ENCODE results near the gene EIF4G3.
"Not testable (repeated sequence)": the region's sequence is repeated elsewhere in the genome, so short reads cannot be mapped to it uniquely, and the experiment has no call there.

EIF4G3 gene

DNA sequence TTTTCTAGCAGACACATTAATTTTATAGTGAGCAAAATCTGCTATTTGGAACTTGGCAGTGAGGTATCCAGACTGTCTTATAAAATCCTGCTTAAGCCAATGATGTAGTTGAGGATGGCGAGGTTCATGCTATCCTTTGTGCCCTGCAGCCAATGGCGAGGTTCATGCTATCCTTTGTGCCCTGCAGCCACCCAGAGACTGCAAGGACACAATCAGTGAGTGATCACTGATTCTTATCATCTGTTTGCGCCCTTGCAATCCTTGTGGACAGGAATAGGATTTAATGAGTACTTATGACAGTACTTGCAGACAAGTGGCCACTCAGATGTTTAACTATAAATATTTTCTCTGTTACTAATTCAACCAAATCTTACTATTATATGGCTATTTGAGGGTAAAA, 112.6 kb downstream of the EIF4G3 start:
- no peak for DNase-seq

DNA sequence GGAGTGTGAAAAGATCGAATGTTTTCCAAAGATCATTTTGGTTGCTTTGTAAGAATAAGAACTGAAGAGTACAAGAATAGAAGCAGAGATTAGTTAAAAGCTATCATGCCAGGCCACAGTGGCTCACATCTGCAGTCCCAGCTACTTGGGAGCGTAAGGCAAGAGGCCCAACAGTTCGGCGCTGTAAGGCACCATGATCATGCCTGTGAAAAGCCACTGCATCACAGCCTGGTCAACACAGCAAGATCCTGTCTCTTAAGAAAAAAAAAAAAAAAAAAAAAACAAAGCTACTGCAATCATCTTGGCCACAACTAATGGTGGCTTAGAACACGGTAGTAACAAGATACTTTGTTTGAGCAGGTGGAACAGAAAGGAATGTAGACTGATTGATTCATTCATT, 116.2 kb downstream of the EIF4G3 start:
- DNase-seq = no peak

DNA sequence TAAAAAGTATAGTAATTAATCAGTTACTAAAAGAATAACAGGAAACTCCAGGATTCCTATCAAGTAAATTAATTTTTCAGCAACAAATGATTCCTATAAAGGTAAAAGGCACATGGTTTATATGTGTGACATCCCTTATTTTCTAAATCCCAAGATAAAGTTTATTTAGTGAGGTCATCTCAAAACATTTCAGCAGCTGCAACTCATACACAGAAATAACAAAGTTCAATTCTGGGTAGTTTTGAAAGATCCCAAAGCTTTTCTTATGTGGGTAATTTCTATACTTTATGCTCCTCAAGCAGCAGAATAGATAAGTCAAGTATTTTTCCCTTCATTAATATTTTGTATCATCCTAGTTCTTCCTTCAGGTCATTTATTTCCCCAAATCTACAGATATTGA, 117.7 kb downstream of the EIF4G3 start:
- DNase-seq = no peak

DNA sequence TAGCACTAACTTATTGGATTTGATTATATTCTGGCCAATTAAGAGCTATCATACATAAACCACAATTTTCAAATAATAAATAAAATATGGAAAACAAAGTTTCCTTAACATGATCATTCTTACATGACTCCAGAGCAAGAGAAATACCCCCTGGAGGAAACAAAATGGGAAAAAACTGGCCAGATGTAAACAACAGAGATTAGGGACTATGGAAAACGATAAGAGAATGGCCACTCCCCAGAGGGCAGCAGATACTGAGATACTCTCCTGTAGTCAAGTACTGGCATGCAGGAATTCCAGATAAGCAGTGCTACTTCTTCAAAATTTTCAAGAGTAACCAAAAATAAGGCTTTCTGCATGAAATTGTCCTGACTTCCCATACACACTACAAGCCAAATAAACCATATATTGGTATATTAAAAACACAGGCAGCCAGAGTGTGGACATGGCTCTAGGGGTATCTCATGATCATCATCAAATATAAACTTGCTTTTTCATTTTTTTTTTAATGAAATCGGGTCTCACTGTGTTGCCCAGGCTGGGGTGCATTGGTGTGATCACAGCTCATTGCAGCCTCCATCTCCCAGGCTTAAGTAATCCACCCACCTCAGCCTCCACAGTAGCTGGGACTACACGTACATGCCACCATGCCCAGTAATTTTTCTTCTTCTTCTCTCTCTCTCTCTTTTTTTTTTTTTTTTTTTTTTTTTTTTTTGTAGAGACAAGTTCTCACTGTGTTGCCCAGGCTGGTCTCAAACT, 118.5 kb downstream of the EIF4G3 start:
- no peak for DNase-seq

DNA sequence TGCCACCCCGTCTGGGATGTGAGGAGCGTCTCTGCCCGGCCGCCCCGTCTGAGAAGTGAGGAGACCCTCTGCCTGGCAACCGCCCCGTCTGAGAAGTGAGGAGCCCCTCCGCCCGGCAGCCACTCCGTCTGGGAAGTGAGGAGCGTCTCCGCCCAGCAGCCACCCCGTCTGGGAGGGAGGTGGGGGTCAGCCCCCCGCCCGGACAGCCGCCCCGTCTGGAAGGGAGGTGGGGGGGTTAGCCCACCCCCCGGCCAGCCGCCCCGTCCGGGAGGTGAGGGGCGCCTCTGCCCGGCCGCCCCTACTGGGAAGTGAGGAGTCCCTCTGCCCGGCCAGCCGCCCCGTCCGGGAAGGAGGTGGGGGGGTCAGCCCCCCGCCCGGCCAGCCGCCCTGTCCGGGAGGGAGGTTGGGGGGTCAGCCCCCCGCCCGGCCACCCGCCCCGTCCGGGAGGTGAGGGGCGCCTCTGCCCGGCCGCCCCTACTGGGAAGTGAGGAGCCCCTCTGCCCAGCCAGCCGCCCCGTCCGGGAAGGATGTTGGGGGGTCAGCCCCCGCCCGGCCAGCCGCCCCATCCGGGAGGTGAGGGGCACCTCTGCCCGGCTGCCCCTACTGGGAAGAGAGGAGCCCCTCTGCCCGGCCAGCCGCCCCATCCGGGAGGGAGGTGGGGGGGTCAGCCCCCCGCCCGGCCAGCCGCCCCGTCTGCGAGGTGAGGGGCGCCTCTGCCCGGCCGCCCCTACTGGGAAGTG, 123.3 kb downstream of the EIF4G3 start:
- DNase-seq = not testable (repeated sequence)

DNA sequence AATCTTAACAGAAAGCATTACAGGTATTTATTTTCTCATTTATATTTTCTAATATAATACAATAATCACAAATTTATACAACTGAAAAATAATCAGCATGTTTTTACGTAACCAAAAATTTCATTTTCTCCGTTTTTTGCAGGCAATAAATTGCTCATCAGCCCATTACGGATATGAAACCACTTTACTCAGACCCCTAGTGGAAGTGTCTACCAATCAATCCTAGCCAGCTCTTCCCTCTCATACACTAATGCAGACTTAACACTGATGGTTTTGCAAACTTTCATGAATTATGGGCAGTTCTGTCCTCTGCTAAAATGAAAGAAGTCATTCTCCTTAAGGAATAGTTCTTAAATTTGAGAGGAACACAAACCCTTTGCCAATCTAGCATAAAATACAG, 124.7 kb downstream of the EIF4G3 start:
- DNase-seq = no peak

DNA sequence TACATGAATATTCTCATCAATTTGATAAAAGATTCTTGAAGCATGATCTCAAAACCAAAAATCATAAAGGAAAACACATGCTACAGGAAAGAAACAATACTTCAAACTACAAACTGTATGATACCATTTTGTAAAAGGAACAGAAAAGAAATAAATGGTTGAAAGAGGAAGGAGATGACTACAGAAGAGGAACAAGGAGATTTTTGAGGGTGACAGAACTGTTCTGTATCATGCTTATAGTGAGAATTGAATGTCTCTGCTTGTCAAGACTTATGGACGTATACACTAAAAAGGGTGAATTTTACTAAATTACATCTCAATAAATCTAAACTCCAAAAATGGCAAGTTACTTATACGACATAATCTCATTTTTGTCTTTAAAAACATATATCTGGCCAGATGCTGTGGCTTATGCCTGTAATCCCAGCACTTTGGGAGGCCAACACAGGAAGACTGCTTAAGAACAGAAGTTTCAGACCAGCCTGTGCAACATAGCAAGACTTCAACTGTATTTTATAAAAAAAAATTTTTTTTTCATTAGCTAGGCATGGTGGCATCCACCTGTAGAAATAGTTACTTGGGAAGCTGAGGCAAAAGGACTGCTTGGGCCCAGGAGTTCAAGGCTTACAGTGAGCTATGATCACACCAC, 125.4 kb downstream of the EIF4G3 start:
- DNase-seq = no peak

DNA sequence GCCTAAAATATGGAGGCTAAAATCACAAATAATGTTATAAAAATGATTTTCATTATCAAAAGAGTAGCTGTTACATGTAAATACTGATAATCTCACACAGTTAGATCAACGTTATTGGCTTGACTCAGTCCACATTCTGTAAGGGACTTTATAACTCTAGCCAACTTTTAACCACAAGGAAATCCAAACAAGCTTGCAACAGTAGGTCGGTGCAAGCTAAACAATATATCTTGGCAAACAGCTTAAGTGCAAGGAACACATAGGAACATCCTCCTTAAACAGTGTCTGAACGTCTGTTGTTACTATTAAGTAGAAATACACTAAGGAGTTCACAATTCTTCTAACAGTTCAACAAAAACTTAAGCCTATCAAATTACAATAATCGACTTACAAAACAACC, 126.7 kb downstream of the EIF4G3 start:
- DNase-seq = no peak

DNA sequence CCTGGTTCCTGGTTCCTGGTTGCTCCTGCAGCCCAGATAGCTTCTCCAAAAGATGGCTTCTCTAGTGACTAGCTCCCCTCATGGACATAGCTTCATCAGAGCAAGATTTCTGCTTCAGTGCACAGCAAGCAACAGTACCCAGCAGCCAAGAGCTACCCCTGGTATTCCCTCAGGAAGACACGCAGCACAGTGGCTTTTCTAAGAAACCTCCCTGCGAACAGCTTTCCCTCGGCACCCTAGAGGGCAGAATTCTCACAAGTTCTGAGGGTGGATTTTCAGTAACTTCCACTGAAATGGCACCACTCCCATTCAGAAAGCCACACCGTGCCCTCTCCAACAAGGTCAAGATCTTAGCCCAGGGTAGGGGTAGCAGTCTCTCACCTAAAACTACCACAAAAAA, 128.2 kb downstream of the EIF4G3 start:
- no peak for DNase-seq

DNA sequence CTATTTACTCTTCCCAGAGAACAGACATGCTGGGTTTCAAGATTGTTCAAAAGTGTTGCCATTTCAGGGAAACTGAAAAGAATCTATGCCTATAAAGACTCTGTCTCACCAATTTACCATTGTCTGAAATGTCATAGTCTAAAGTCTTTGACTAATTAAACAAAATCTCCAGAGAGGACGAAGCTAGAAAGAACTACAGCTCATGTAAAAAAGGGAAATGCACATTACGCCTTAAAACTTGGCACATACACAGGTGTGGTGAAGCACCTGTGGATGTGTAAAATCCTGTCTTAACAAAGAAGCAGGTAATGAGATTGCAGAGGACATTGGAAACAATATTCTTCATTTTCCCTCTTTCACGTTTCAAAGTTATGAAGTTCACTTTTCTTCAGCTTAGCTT, 130.6 kb downstream of the EIF4G3 start:
- no peak for DNase-seq

DNA sequence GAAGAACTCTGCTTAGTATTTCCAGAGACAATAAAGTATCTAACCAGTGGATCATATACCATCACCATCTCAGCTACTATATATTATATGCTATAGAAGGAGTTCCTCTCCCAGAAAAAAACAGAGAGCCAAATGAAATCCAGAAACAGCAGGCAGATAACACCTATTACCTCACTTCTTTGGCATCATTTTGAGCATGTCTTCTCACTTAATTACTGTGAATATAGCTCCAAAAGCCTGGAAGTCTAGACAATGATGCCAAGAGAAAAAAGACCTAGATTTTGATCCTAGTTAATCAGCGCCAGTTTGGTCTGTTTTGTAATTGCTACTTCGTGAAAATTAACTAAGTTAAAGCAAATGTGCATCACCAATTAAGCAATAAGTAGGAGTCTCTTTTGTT, 131.3 kb downstream of the EIF4G3 start:
- DNase-seq = no peak

DNA sequence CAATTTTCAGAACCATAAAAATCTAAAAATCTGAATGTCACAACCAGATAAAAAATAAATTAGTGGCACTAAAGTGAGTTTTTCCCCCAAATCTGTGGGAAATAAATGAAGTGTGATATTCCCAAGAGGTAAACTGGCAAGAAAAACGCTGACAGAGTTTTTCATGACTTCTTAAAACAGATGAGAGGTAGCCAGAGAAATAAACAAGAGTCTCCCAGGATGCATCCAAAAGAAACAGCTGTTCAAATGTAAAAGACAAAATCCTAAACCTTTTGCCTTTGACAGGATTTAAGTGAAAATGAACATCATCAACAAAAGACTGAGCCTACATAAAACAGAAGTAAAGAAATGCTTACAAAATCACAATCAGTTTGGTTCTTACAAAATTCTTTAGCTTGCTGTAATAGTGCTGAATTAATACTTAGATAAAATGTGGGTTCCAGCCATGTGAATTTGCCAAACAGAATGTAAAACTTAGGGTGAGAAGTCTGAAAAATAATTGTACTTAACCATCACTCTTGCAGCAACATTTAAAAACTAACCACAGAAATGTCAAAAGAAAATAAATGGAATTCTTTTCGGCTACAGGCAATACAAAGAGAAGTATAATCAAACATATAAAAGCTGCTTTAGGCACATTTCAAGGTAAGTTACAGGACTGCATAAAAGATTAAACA, 133.6 kb downstream of the EIF4G3 start:
- no peak for DNase-seq

DNA sequence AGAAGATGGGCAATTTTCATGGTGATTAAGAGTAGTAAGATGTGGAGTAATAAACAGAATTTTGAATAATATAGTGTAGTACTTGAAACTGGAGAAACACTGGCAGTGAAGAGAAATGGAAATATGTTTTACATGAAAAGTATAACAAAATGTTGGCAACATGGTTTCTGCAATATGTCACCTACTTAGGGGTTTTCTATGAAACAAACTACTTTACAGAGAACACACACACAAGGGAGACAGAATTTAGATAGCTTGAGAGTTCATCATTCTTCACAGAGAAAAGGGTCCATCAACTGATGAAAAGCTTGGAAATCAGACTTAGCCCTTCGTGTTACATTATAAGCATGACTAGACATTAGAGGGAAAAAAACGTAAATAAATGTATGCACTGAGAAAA, 135.2 kb downstream of the EIF4G3 start:
- DNase-seq = no peak

DNA sequence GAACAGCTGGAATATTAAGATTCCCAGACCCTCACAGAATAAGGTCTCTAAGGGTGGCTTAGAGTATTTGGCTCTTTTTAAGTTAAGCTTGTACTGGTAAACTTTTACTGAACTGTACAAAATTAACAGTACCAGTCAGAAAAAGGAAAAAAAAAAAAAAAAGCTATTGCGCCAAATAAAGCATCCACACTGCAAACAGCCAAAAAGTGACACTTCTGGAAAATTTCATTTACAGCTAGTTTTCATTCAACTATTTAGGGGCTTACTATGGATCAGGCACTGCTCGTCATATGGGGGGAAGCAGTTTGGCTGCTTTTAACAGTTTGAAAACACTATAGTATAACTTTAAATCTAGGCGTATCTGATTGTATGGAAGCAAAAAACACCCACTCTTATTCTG, 139.6 kb downstream of the EIF4G3 start:
- no peak for DNase-seq

DNA sequence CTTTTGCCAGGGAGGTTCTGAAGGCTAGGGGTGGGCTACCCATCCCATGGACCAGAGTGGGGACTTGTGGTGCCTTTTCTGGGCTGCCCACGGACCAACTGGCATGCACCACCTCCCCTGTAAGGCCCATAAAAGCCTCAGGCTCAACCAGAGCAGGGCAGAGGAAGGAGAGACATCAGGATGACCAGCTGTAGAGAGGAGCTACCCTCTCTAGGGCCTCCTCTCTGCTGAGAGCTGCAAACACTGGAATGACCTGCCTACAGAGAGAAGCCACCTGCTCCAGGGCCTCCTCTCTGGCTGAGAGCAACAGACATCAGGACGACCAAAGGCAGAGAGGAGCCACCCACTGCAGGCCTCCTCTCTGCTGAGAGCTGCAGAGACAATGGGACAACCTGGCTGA, 140.9 kb downstream of the EIF4G3 start:
- no peak for DNase-seq

DNA sequence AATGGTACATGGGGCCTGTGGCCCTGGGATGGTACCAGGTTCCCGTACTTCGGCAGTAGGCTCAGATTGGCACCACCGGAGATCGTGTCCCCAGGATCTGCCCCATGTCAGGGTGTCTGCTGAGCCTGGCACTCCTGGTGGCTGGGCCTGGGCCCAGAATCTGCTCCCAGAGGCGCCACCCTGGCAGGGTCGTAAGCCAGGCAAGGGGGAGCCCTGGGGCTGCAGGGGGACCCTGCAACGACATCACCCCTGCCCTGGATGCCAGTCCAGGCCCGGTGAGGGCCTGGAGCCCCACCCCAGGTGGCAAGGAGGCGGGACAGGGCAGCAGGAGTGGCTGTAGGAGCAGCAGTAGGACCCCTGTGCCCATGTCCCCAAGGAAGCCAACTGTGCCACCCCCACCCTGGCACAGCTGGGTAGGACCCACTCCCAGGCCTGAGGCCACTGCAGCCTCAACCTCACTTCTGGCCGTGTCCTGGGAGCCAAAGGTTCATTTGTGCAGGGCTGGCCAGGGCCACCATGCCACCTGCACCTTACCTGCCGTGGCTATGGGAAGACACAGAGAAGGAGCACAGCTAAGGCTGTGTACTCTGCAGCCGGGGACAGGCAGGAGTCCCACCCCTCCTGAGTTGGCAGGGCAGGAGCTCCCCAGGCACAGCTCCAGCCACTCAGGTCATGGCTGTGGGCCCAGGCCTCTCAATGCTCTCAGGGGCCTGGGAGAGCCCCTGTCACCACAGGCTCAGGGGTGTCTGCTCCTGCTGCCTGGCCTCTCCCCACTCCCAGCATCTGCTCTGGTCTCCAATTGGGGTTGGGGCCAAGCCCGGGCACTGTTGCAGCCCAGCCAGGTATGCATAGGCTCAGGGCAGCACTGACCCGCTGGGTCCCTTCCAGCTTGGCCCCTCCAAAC, 141.7 kb downstream of the EIF4G3 start:
- DNase-seq = no peak

DNA sequence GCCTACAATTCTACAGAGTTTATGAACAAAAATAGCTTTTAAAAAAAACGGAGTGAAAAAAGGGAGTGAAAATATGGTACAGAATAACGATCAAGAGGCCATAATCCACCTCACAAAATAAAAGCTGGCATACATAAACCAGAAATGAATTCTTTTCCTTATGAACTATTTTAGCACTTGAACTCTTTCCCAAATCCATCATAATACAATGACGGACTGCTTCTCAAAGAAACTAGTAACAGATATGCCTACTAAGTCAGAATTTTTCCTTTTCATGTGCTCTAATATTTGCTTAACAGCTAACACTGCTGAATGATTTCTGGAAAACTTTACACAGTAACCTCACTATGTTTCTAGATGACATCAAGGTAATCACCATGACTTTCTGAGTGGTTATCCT, 144.0 kb downstream of the EIF4G3 start:
- DNase-seq = no peak

DNA sequence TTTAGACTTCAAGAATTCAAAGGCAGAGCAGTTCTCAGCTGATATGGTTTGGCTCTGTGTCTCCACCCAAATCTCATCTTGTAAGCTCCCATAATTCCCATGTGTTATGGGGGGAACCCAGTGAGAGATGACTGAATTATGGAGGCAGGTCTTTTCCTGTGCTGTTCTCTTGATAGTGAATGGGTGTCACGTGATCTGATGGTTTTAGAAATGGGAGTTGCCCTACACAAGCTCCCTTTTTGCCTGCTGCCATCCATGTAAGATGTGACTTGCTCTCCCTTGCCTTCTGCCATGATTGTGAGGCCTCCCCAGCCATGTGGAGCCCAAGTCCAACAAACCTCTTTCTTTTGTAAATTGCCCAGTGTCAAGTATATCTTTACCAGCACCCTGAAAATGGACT, 146.5 kb downstream of the EIF4G3 start:
- no peak for DNase-seq

DNA sequence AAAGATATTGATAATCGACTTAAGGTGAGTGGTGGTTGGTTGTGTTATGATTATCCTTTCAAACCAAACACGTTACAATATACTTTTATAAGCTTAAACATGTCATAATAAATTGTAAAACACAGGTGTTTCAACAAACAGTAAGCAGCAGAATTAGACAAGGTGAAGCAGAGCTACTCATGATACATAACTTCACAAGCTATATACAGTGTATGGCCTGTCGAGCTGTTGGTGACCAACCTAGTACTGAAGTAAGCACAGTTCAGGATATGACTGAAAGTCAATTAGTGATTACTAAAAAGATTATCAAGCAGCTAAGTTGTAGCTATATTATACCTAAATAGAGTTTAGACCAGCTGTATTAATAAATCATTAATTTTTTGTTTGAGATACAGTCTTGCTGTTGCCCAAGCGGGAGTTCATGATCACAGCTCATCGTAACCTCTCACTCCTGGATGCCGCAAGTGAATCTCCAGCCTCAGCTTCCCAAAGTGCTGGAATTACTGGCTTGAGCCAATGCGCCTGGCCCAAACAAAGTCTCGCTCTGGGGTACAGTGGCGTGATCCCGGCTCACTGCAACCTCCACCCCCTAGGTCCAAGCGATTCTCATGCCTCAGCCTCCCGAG, 148.1 kb downstream of the EIF4G3 start:
- no peak for DNase-seq

DNA sequence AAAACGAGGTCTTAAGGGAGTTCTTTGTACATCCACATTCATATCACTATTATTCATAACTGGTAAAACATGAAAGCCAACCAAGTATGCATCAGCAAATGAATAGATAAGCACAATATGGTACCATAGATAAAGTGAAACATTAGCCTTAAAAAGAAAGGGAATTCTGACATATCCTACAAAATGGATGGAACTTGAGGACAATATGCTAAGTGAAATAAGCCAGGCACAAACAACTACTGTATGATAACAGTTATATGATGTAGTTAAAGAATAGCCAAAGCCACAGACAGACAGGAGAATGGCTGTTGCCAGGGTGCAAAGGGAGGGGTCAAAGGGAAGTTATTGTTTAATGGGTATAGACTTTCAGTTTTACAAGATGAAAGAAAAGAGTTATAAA, 148.9 kb downstream of the EIF4G3 start:
- DNase-seq = no peak

DNA sequence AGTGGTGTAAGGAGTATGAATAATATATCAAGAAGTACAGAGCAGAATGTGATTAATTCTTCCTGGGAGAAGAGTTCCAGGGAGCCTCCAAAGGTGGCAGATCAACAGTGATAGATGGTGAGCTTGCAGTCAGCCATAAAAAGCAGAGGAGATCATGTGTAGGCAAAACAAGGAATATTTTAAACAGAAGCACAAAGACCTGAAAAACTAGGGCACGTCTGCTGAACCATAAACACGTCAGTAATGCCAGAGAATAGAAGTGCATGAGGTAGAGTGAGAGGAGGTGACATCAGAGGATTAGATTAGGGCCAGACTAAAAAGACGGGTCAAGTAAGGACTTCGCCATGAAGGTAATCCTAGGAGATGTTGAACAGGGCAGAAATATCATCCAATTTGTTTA, 151.8 kb downstream of the EIF4G3 start:
- DNase-seq = no peak

Data from CD4-positive, alpha-beta T cell treated with Interleukin-21 for 1 hour (primary cell).